Caco-2 (cell line): ENCODE data around the gene DDHD1. TPM values are rescaled to one million over a fixed set of nuclear protein-coding genes. Genes with fewer than 3 reads are reported as not detected.

ENCODE experiments used
- BruUV-seq: library from RNA; stranded (reverse); fragments of 400-500 nt; replicated peaks from 2 replicates; lab custom pipeline; 2021; lab: Mats Ljungman, UMichigan
- CTCF ChIA-PET: fragments of 300-600 bp; sonication (Branson Sonifier 250); formaldehyde crosslinking; loops from one replicate; lab custom pipeline; 2022; ENCODE audit warnings: antibody characterized with exemption; lab: Charles Lee
- POLR2A ChIA-PET: fragments of 300-600 bp; sonication (Branson Sonifier 250); formaldehyde crosslinking; loops from one replicate; lab custom pipeline; 2022; ENCODE audit warnings: antibody characterized with exemption; lab: Charles Lee
- DNase-seq, 2 experiments: peaks; one replicate each; pipeline versions ENCODE4 v3.0.0 to v3.0.0-alpha.2; 2020 to 2022
- H3K27me3 ChIP-seq: replicated peaks from 2 replicates; pipeline ENCODE4 v1.6.0; 2011; ENCODE audit warnings: low read length; ENCODE audit not compliant: control insufficient read depth, insufficient read depth
- H3K36me3 ChIP-seq: 2 replicates; pipeline ENCODE4 v1.5.1; 2011; ENCODE audit warnings: low read length; ENCODE audit not compliant: control insufficient read depth, insufficient read depth
- H3K4me1 ChIP-seq: fragments of 250-450 bp; sonication (Bioruptor Pico); 2 replicates; pipeline ENCODE4 v1.5.1; 2020; ENCODE audit warnings: mild to moderate bottlenecking
- H3K4me3 ChIP-seq: 2 replicates; pipeline ENCODE4 v1.5.1; 2011; ENCODE audit warnings: low read depth, mild to moderate bottlenecking, control low read depth, low read length
- H3K9me3 ChIP-seq: fragments of 250-450 bp; sonication (Bioruptor Pico); 2 replicates; pipeline ENCODE4 v1.5.1; 2020; ENCODE audit warnings: mild to moderate bottlenecking, moderate library complexity
- H3K27ac Mint-ChIP-seq: one replicate; pipeline ENCODE4 v1.8.0; 2022; ENCODE audit warnings: mixed read lengths; ENCODE audit not compliant: unreplicated experiment
- H3K27me3 Mint-ChIP-seq: one replicate; pipeline ENCODE4 v1.8.0; 2022; ENCODE audit warnings: mixed read lengths; ENCODE audit not compliant: insufficient read depth, unreplicated experiment
- H3K36me3 Mint-ChIP-seq: one replicate; pipeline ENCODE4 v1.8.0; 2022; ENCODE audit warnings: mild to moderate bottlenecking, mixed read lengths; ENCODE audit not compliant: insufficient read depth, unreplicated experiment
- H3K4me1 Mint-ChIP-seq: one replicate; pipeline ENCODE4 v1.8.0; 2022; ENCODE audit warnings: low read depth, mixed read lengths; ENCODE audit not compliant: unreplicated experiment
- H3K4me3 Mint-ChIP-seq: one replicate; pipeline ENCODE4 v1.8.0; 2022; ENCODE audit warnings: mild to moderate bottlenecking, moderate library complexity, mixed read lengths; ENCODE audit not compliant: unreplicated experiment
- H3K9me3 Mint-ChIP-seq: one replicate; pipeline ENCODE4 v1.8.0; 2022; ENCODE audit warnings: mixed read lengths; ENCODE audit not compliant: unreplicated experiment
- CTCF ChIP-seq, 2 experiments: fragments of 200-600 bp in 1 of 2; IDR thresholded peaks; 1 replicate in 1 of 2; 2 replicates in 1 of 2; pipeline versions ENCODE4 v1.5.1 to v1.8.0; 2011 to 2022; ENCODE audit warnings: antibody characterized with exemption in 1 of 2, control low read depth in 1 of 2, inconsistent platforms in 1 of 2, low read depth in 1 of 2, low read length in 1 of 2, mild to moderate bottlenecking in 1 of 2, moderate library complexity in 1 of 2; ENCODE audit not compliant: insufficient read depth in 1 of 2, severe bottlenecking in 1 of 2, unreplicated experiment in 1 of 2
- intact Hi-C: fragments of 100-400 bp; cut with micrococcal nuclease; formaldehyde crosslinking; loops from one replicate; pipeline ENCODE4 v1.10.0; 2022; ENCODE audit not compliant: unreplicated experiment
- total RNA-seq: library from RNA; stranded (reverse); gene quantifications from 2 replicates; pipeline ENCODE4 v1.2.3, GENCODE V29; 2022

DDHD1 gene
- total RNA-seq, 1 experiment from 2014 or later: 8.8 TPM

- DNase-seq: no peak
- no peak overlapping the region for H3K4me3 Mint-ChIP-seq
- H3K9me3 Mint-ChIP-seq: no peaks in the 10 kb centered on the region
- ChIA-PET POLR2A (no interaction called here), CTCF (interaction anchor here (0.8 kb wide), 1 partner anchor 99 kb away, joined by 4 read pairs; no protein-coding TSS in a partner anchor)
- H3K4me3 ChIP-seq: no peak overlapping the region
- BruUV-seq: no TSS peak
- no peaks in the 10 kb centered on the region for H3K27me3 Mint-ChIP-seq
- H3K4me1 ChIP-seq: no peaks in the 10 kb centered on the region
- no peaks in the 10 kb centered on the region for H3K36me3 Mint-ChIP-seq
- no peak overlapping the region for H3K27ac Mint-ChIP-seq
- H3K36me3 ChIP-seq: no peaks in the 10 kb centered on the region
- no peaks in the 10 kb centered on the region for H3K9me3 ChIP-seq
- intact Hi-C loops: no loop called here
- TF ChIP-seq CTCF (IDR thresholded peaks at IDR 0.05; ENCODE audit: insufficient read depth in 1 of 2, low read depth in 1 of 2, low read length in 1 of 2, severe bottlenecking in 1 of 2, unreplicated experiment in 1 of 2): no peak
- H3K27me3 ChIP-seq: no peaks in the 10 kb centered on the region
- no peaks in the 10 kb centered on the region for H3K4me1 Mint-ChIP-seq
These were observed 93.1 kb downstream of the DDHD1 start for GRCh38 chr14:53060046-53060445.

GRCh38 chr14:53055003-53055402 lies 98.1 kb downstream of the DDHD1 start:
- no TSS peak for BruUV-seq
- POLR2A ChIA-PET: no interaction called here
- Mint-ChIP-seq H3K27ac (no peak overlapping the region), H3K4me1 (no peaks in the 10 kb centered on the region), H3K9me3 (no peaks in the 10 kb centered on the region), H3K27me3 (no peaks in the 10 kb centered on the region), H3K4me3 (no peak overlapping the region), H3K36me3 (no peaks in the 10 kb centered on the region)
- no peaks in the 10 kb centered on the region for H3K4me1 ChIP-seq
- H3K9me3 ChIP-seq: no peaks in the 10 kb centered on the region
- intact Hi-C loops: loop anchor here (1.0 kb wide), 2 partner anchors 131 to 232 kb away; no protein-coding TSS in a partner anchor
- DNase-seq: peak in 1 of 2 experiments; percentile 32
- H3K36me3 ChIP-seq: no peaks in the 10 kb centered on the region
- no peak overlapping the region for H3K4me3 ChIP-seq
- peak; percentile 62 to 63 for TF ChIP-seq CTCF (IDR thresholded peaks at IDR 0.05; ENCODE audit: insufficient read depth in 1 of 2, low read depth in 1 of 2, low read length in 1 of 2, severe bottlenecking in 1 of 2, unreplicated experiment in 1 of 2)
- CTCF ChIA-PET: interaction anchor here (0.7 to 0.8 kb wide), 2 partner anchors 94 to 290 kb away, joined by 3 read pairs; no protein-coding TSS in a partner anchor
- no peaks in the 10 kb centered on the region for H3K27me3 ChIP-seq

GRCh38 chr14:53054457-53054856 lies 98.7 kb downstream of the DDHD1 start:
- H3K9me3 ChIP-seq: no peaks in the 10 kb centered on the region
- TF ChIP-seq CTCF (IDR thresholded peaks at IDR 0.05; ENCODE audit: insufficient read depth in 1 of 2, low read depth in 1 of 2, low read length in 1 of 2, severe bottlenecking in 1 of 2, unreplicated experiment in 1 of 2): no peak
- Mint-ChIP-seq H3K27me3 (no peaks in the 10 kb centered on the region), H3K9me3 (no peaks in the 10 kb centered on the region), H3K27ac (no peak overlapping the region), H3K4me3 (no peak overlapping the region), H3K36me3 (no peaks in the 10 kb centered on the region), H3K4me1 (no peaks in the 10 kb centered on the region)
- H3K27me3 ChIP-seq: no peaks in the 10 kb centered on the region
- CTCF ChIA-PET: no interaction called here
- H3K36me3 ChIP-seq: no peaks in the 10 kb centered on the region
- no peak for DNase-seq
- no peak overlapping the region for H3K4me3 ChIP-seq
- no peaks in the 10 kb centered on the region for H3K4me1 ChIP-seq
- BruUV-seq: no TSS peak
- POLR2A ChIA-PET: no interaction called here
- intact Hi-C loops: no loop called here
